ENCODE data around the gene RAPGEF5.

RAPGEF5 gene

GRCh38 chr7:22204312-22204711, 152.6 kb downstream of the RAPGEF5 start:
- no peaks in the 10 kb centered on the region for H3K27me3 ChIP-seq
- TF ChIP-seq CTCF (IDR thresholded peaks at IDR 0.05; ENCODE audit: low read depth, low read length) = no peak

GRCh38 chr7:22202141-22202540, 154.8 kb downstream of the RAPGEF5 start:
- no peak for TF ChIP-seq CTCF (IDR thresholded peaks at IDR 0.05; ENCODE audit: low read depth, low read length)
- H3K27me3 ChIP-seq = no peaks in the 10 kb centered on the region
- no peaks in the 10 kb centered on the region for H3K9me3 ChIP-seq
- H3K4me3 ChIP-seq (ENCODE audit: low read depth, low read length) = no peak overlapping the region
- H3K36me3 ChIP-seq = peaks cover 13% of the 10 kb centered on the region
- peaks cover 13% of the 10 kb centered on the region for H3K4me1 ChIP-seq
- DNase-seq = peak; percentile 69

More at GRCh38 chr7:22204312-22204711, 152.6 kb downstream of the RAPGEF5 start:
- Histone ChIP-seq H3K9me3 (no peaks in the 10 kb centered on the region), H3K36me3 (peaks cover 7% of the 10 kb centered on the region), H3K4me1 (peaks cover 13% of the 10 kb centered on the region), H3K4me3 (ENCODE audit: low read depth, low read length) (no peak overlapping the region)
- no peak for DNase-seq

GRCh38 chr7:22201186-22201880, 155.6 kb downstream of the RAPGEF5 start:
- no peaks in the 10 kb centered on the region for H3K9me3 ChIP-seq
- no peak overlapping the region for H3K4me3 ChIP-seq (ENCODE audit: low read depth, low read length)
- H3K4me1 ChIP-seq = peaks cover 13% of the 10 kb centered on the region
- no peak for DNase-seq
- no peaks in the 10 kb centered on the region for H3K27me3 ChIP-seq
- peaks cover 13% of the 10 kb centered on the region for H3K36me3 ChIP-seq
- no peak for TF ChIP-seq CTCF (IDR thresholded peaks at IDR 0.05; ENCODE audit: low read depth, low read length)

- Histone ChIP-seq H3K36me3 (peaks cover 13% of the 10 kb centered on the region), H3K4me1 (peaks cover 13% of the 10 kb centered on the region), H3K9me3 (no peaks in the 10 kb centered on the region), H3K4me3 (ENCODE audit: low read depth, low read length) (no peak overlapping the region), H3K27me3 (no peaks in the 10 kb centered on the region)
- TF ChIP-seq CTCF (IDR thresholded peaks at IDR 0.05; ENCODE audit: low read depth, low read length) = no peak
- no peak for DNase-seq
These were observed 156.2 kb downstream of the RAPGEF5 start for GRCh38 chr7:22200777-22201176.

- H3K9me3 ChIP-seq = no peaks in the 10 kb centered on the region
- H3K4me3 ChIP-seq (ENCODE audit: low read depth, low read length) = no peak overlapping the region
- no peak for DNase-seq
- no peak for TF ChIP-seq CTCF (IDR thresholded peaks at IDR 0.05; ENCODE audit: low read depth, low read length)
- H3K27me3 ChIP-seq = no peaks in the 10 kb centered on the region
- peaks cover 19% of the 10 kb centered on the region for H3K36me3 ChIP-seq
- H3K4me1 ChIP-seq = peaks cover 13% of the 10 kb centered on the region
These were observed 156.7 kb downstream of the RAPGEF5 start for GRCh38 chr7:22200238-22200637.

- Histone ChIP-seq H3K4me1 (peaks cover 13% of the 10 kb centered on the region), H3K27me3 (no peaks in the 10 kb centered on the region), H3K4me3 (ENCODE audit: low read depth, low read length) (no peak overlapping the region), H3K36me3 (peaks cover 36% of the 10 kb centered on the region), H3K9me3 (no peaks in the 10 kb centered on the region)
- DNase-seq = no peak
- no peak for TF ChIP-seq CTCF (IDR thresholded peaks at IDR 0.05; ENCODE audit: low read depth, low read length)
These were observed 159.6 kb downstream of the RAPGEF5 start for GRCh38 chr7:22197376-22197775.
